NCI-H2171 (cell line): ENCODE data around the gene PRKN.

Experiments
- DNase-seq: peaks from one replicate; lab custom pipeline; 2025; lab: John Stamatoyannopoulos, UW

The PRKN gene

DNA sequence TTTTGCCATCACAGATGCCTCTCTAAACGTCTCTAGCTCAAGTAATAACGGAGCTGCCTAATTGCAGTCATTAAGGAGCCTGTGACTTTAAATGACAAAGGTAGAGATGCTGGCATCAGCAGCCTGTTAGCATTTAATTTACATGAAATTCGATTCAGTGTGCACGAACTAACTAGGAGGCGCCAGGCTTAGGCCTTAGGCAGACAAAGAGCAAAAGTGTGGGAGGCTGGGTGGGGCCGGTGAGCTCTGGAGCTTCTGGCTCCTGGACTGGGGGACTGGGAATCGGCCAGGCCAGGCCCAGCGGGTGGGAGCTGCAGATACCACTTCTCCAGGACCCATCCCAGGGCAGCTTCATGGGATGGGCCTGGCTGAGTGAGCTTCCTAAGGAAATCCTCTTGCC is 1283.7 kb downstream of the PRKN start:
- no peak for DNase-seq

GRCh38 chr6:161442420-161442819 is 1285.1 kb downstream of the PRKN start:
- DNase-seq, result no peak

GRCh38 chr6:161440299-161440698 is 1287.3 kb downstream of the PRKN start:
- DNase-seq, result no peak

- peak; percentile 47 for DNase-seq
Measured at GRCh38 chr6:161439093-161439492, 1288.5 kb downstream of the PRKN start.

DNA sequence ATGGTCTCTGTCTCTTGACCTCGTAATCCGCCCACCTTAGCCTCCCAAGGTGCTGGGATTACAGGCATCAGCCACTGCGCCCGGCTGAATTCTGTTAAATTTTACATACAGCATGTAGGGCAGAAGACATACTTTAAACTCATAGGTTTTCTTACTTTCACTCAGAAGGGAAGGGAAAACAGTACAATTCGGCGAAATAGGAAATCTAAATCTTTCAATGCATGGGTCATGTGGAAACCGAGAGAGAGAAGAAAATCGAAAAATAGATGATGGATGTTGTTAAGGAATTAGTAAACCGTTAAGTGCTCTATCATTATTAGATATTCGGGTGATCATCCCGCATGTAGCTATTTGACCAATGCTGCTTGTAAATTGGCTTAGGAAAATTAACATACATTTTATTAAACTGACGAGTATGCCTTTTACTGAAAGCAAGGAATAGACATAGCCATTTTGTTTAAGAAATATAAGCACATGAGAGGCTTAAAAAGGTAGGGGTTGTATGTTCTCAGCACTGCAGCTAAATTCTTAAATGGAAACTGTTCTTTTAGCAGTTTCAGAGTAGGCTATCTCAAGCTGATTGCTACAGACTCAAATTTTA is 1289.0 kb downstream of the PRKN start:
- DNase-seq, result no peak

DNA sequence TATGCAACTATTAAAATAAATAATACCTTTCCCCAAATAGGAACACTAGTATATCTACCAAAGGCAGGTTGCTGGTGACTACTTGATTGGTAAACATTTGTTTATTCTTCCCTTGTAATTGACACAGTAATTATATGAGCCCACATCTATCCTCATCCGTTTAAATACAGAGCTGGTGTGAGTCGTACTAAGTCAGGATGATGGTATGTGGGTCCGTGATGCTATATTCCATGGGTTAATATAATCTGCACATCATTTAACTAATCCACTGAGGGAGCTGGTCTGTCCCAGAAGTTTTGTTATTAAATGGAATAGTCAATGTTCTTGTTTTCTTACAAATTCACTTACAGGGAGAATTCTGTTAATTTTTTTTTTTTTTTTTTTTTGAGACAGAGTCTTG is 1289.7 kb downstream of the PRKN start:
- DNase-seq, result no peak

DNA sequence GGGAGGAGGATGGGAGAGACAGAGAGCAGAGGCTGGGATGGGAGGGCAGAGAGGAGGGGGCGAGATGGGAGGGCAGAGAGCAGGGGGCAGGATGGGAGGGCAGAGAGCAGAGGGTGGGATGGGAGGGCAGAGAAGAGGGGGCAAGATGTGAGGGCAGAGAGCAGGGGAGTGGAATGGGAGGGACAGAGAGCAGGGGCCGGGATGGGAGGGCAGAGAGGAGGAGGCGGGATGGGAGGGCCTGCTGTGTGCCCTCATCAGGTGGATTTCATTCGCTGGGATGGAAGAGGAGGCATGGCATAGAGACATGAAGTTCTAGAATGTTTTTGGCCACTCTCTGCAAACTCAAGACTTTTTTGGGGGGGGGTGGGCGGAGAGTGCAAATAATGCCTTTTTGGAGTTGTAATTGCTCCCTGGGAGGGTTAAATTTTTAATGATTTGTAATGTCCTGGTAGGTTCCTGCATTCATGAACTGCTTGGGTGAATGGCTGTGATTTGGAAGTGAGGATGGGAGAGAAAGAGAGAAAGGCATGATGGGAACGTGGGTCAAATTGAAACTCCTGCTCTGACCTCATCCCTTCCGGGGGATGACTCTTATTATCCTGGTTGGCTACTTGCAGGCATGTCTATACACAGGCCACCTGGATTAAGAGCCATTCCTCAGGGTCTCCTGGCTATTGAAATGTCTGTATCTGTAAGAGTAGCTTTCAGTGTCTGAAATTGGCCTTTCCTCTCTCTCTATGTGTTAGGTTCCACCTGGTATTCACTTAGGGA is 1291.3 kb downstream of the PRKN start:
- no peak for DNase-seq

DNA sequence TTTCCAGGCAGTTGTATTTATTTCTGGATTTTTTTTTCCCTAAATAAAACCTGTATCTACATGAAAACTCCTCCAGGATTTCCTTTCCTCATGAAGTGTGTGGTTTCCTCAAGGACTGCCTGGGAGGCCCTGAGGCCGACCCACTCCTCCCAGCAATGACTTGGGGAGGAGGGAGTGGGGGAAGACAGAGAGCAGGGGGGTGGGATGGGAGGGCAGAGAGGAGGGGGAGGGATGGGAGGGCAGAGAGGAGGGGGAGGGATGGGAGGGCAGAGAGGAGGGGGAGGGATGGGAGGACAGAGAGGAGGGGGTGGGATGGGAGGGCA is 1291.9 kb downstream of the PRKN start:
- no peak for DNase-seq

GRCh38 chr6:161434921-161435747 is 1292.4 kb downstream of the PRKN start:
- DNase-seq, result no peak

DNA sequence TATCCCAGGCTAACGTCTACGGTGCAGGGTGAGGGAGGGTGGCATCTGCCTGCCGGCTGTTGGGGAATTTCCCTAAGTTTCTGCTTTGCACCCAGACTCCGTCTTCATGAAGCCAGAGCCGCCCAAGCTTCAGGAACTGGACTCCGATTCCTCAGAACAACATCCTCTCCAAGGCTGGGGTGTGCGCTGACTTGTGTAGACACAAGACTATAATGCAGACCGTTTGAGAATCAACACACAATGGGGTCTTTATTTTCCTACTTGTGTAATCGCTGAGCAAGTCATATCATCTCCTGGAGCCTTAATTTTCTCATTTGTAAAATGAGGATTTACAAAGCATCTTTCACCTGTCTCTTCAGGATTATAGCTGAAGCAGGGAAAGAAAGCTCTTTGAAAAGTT is 1293.2 kb downstream of the PRKN start:
- no peak for DNase-seq

GRCh38 chr6:161432546-161432945 is 1295.0 kb downstream of the PRKN start:
- DNase-seq, result no peak

DNA sequence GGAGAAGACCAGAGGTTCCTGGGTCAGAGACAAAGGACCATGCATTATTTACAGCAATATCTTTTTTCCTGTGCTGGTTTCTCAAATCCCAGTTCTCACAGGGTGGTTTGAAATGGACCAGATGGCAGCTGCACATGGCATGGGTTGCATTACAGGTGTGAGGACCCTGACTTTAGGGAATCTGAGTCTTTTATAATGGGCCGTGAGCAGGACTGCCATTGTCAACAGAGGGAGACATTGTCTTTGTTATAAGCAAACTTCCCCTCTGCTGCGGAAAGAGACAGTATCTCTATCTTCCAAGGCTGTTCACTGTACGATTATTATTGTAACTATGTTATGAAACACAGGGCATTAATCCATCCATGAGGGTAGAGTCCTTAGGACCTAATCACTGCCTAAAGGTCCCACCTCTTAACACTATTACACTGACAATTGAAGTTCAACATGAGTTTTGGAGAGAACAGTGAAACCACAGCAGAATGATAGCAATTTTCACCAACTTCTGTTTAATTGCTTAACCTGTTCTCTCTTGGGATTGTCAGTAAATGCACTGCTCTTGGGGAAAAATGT is 1297.6 kb downstream of the PRKN start:
- DNase-seq, result no peak

- DNase-seq, result no peak
Measured at GRCh38 chr6:161424421-161424820, 1303.1 kb downstream of the PRKN start.

DNA sequence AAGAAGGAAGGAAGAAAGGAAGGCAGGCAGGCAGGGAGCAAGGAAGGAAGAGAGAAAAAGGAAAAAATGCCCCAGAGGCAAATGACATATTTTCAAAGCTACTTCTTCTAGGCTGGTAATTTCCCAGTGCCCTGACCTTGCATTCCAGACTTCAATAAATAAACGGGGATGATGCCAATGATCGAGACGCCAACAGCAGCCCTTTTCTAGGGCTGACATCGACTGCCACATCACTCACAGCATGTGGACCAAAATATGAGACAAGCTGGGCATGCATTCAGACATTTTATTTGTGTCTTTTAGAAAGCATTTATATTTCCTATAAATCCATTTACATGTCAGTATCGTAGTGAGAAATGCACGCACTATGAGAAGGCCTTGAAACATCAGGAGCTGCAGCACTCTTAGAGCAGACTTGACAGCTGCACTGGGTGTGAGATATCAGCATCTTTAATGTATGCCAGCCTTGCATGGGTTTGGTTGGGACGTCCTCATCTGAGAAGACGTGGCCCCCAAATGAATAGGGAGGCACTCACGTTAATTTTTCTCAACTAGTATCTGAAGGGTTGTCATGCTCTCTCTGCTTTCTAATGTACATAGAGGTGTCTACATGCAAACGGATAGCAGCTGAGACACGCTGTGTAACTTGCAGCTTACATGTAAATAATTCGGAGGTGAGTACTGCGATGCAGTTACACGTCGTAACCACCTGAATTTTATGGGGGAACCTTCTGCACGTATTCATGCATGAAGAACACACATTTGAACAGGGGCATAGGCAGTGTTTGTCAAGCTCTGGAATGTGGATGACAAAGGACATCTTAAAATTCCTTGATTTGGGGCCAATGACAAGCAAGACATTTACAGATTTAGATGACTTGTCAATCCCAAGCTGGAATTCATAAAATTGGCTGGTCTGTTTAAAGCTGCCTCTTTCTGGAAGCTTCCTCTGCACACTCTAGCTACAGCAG is 1304.6 kb downstream of the PRKN start:
- DNase-seq, result no peak

GRCh38 chr6:161418463-161418945 is 1309.1 kb downstream of the PRKN start:
- DNase-seq, result peak; percentile 36

DNA sequence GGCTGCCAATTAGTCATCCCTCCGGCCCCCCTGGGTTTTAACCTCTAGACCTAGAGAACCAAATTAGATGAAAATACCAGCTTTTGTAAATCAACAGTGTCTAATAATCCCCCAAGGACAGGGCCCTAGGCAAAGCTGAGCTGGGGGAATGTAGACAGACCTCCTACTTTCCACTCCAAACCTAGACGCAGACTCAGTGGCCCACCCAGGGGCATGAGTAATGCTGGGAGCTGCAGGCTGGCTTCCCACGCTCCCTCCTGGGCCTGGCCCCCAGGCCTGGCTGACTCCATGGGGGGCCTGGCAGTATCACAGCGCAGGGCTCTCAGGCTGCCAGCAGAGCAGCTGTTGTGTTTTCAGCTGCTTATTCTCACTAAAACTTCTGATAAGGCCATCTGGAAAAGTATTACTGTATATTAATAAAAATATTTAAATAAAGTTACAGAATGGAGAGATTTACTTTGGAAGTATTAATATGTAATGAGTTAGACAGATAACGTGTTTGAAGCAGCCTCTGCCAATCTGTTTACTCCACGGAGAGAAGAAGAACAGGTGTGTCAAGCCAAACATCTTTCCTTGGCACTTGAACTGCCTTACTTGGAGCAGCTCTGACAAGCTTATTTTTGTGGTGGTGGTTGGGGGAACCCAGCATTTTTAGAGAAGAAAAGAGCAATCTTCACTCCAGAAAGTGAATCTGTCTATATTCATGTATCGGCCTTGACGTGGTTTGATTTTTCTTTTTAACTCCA is 1309.7 kb downstream of the PRKN start:
- peak; percentile 57 for DNase-seq

DNA sequence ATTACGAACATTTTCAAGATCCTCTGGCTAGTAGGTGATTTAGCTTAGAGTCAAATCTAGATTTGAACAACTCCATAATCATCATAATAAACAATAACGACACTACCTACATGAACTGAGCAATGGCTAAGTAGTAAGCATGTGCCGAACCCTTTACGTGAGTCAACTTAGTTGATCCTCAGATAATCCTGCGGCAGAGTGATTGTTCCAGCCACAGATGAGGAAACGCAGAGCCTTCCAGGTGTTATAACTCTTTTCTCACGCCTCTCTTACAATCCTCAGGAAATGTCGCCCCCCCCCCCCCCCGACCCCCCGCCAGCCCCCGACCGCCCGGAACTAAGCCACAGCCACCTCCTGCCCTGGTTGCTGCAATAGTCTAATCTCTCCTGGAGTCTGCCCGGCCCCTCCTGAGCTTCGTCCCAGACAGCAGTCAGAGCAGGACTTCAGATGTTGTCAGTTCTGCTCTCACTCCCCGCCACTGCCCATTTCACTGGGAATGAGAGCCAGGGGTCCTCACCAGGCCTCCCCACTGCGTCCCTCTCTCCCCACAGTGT is 1312.2 kb downstream of the PRKN start:
- no peak for DNase-seq

- DNase-seq, result no peak
Measured at GRCh38 chr6:161414707-161415106, 1312.9 kb downstream of the PRKN start.

DNA sequence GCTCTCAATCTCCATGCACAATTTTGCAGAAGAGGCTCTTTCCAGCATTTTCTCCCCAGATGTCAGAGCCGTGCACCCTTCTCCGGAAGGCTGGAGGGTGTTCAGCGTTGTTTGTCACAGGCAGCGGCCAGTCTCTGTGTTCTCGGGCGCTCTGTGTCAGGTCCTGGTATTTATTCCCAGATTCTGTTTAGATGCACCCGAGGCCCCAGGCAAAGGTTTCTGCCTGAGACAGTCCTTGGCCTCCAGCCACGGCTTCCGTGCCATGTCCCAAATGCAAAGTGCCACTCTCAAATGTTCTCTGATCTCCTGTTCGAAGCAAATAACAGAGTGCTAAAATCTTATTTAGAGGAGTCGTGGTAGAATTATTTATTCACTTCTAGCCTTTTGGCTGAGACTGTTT is 1313.4 kb downstream of the PRKN start:
- DNase-seq, result no peak

DNA sequence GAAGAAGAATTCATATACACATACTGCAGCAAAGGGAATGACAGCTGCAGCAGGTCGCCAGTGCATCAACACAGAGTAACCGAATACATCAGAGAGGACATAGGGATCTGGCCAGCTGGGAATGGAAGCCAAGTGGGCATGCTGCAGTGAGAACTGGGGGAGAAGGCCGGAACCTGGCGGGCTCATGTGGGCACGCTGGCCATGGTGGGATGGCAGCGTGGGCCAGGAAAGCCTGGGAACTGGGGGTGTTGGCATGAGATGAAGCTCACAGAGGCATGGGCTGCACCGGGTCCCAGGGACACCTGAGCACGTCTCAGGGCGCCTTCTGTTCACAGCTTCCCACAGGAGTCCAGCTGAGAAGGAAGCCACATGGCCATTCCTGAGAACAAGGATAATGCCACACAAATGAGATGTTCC is 1314.2 kb downstream of the PRKN start:
- DNase-seq, result no peak
